ENCODE results near the gene XYLB.
A peak's percentile ranks its signal among the peaks of the same experiment; 100 is the strongest.

The XYLB gene

DNA sequence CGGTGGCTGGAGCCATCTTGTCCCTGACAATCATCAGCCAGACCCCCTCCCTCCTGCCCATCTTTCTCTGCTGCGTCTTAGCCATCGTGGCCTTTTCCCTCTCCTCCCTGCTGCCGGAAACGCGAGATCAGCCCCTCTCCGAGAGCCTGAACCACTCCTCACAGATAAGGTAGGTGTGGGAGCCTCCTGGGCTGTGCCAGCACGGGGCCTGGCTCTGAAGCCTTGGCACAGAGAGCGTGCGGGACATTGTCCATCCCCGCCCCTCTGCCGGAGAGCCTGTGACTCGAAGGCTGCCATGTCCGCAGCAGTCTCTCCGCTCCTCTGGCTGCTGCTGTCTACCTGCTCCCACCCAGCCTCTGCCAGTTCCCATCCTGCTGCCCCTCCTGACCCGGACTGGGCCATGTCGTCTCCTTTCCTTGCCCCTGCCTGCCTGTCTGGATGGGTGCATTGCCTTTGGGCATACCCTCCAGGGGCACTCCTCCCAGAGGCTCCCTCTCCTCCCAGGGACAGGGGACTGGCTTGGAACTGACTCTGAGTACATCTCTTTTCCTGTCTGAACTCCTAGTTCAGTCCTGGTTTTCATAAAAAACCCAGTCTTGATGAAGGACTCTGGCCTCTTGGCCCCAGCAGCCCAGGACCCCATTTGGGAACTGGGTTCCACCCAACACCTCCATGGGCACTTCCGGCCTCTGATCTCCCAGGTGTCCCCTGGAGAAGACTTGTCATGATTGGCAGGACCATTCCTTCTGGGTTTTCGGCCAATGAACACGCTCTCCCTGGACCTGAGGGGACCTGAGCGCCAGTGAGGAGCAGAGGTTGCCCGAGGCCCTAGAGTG lies 30.0 kb upstream of the XYLB start:
- peaks cover 0 to 9% (median 0%) of the 10 kb centered on the region in 3 experiments for H3K27me3 ChIP-seq (ENCODE audit: control insufficient read depth in 3 of 3, insufficient read depth in 3 of 3, low read depth in 1 of 3, low read length in 3 of 3)
- no peak overlapping the region for H3K18ac ChIP-seq (ENCODE audit: low read length)
- peak overlapping the region; percentile 54 for H2AFZ ChIP-seq (ENCODE audit: low read length)
- H2BK12ac ChIP-seq (ENCODE audit: low read length) = peak overlapping the region; percentile 14
- peak overlapping the region; percentile 33 for H2AK5ac ChIP-seq (ENCODE audit: low read depth, low read length)
- H2BK5ac ChIP-seq (ENCODE audit: low read length) = no peak overlapping the region
- DNase-seq (ENCODE audit: low spot score) = no peak
- no peak overlapping the region for H4K8ac ChIP-seq (ENCODE audit: low read depth, low read length)
- H3K4ac ChIP-seq (ENCODE audit: low read length) = no peak overlapping the region
- no peak overlapping the region for H3K4me2 ChIP-seq (ENCODE audit: insufficient read depth, low read length, poor library complexity, severe bottlenecking)
- no peak overlapping the region for H4K91ac ChIP-seq (ENCODE audit: low read depth, low read length, poor library complexity)
- H3K14ac ChIP-seq (ENCODE audit: low read length) = peak overlapping the region; percentile 2
- H2BK120ac ChIP-seq (ENCODE audit: low read depth, low read length) = no peak overlapping the region
- no peak overlapping the region for H2BK15ac ChIP-seq (ENCODE audit: low read length)
- H3K9ac ChIP-seq (ENCODE audit: low read depth, low read length, poor library complexity) = no peak overlapping the region
- no peak overlapping the region for H3K23ac ChIP-seq (ENCODE audit: low read depth, low read length, poor library complexity)
- no CpG with 5 or more reads among the region's 22 CpGs for WGBS, 2 donors (ENCODE audit: extremely low coverage in 2 of 2, insufficient read length in 2 of 2, insufficient replicate concordance in 1 of 2)
- no peak overlapping the region for H3K4me3 ChIP-seq (ENCODE audit: low read length in 2 of 2)
- H3K36me3 ChIP-seq (replicated peaks in 1 of 2; ENCODE audit: control insufficient read depth in 2 of 2, insufficient read depth in 2 of 2, low read length in 2 of 2) = no peaks in the 10 kb centered on the region
- peaks cover 4 to 5% of the 10 kb centered on the region in 2 donors for H3K4me1 ChIP-seq (ENCODE audit: control insufficient read depth in 2 of 2, insufficient read depth in 1 of 2, low read depth in 1 of 2, low read length in 2 of 2)
- H3K79me1 ChIP-seq (ENCODE audit: low read depth, low read length) = no peaks in the 10 kb centered on the region
- no peak overlapping the region for H3K27ac ChIP-seq (replicated peaks; ENCODE audit: low read length)
- no peaks in the 10 kb centered on the region for H3K9me3 ChIP-seq (replicated peaks in 1 of 2; ENCODE audit: control insufficient read depth in 2 of 2, insufficient read depth in 1 of 2, low read depth in 1 of 2, low read length in 2 of 2)

DNA sequence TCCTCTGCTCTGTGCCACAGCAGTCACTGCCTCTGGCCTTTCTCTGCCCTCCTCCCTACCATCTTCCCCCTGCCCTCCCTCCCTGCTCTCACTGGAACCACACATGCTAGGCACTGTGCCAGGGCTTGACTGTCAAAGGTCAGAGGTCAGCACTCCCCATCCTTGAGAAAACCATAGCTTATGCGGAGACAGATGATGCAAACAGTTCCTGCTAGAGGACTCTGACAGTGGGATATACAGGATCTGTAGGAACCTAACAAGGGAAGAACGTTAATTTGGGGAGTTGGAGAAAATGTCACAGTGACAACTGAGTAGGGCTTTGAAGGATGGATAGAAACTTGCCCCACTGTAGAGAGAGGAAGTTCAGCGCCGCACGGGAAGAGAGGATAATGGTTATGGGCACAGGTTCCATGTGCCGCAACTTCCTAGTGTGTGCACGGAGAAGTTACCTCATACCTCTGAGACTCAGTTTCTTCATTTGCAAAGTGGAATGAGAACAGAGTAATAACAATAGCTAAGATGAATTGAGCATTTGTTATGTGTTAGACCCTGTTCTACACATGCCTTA lies 29.3 kb upstream of the XYLB start:
- no CpG with 5 or more reads among the region's 7 CpGs for WGBS, 2 donors (ENCODE audit: extremely low coverage in 2 of 2, insufficient read length in 2 of 2, insufficient replicate concordance in 1 of 2)
- Histone ChIP-seq H3K18ac (ENCODE audit: low read length) (no peak overlapping the region), H3K36me3 (replicated peaks in 1 of 2; ENCODE audit: control insufficient read depth in 2 of 2, insufficient read depth in 2 of 2, low read length in 2 of 2) (no peaks in the 10 kb centered on the region), H3K4me2 (ENCODE audit: insufficient read depth, low read length, poor library complexity, severe bottlenecking) (no peak overlapping the region), H3K27me3 (ENCODE audit: control insufficient read depth in 3 of 3, insufficient read depth in 3 of 3, low read depth in 1 of 3, low read length in 3 of 3) (peaks cover 0 to 9% (median 0%) of the 10 kb centered on the region in 3 experiments), H2AK5ac (ENCODE audit: low read depth, low read length) (no peak overlapping the region), H3K4me3 (ENCODE audit: low read length in 2 of 2) (no peak overlapping the region), H4K91ac (ENCODE audit: low read depth, low read length, poor library complexity) (no peak overlapping the region), H3K4ac (ENCODE audit: low read length) (no peak overlapping the region), H3K14ac (ENCODE audit: low read length) (no peak overlapping the region), H3K4me1 (ENCODE audit: control insufficient read depth in 2 of 2, insufficient read depth in 1 of 2, low read depth in 1 of 2, low read length in 2 of 2) (peaks cover 4 to 5% of the 10 kb centered on the region in 2 donors), H2BK120ac (ENCODE audit: low read depth, low read length) (no peak overlapping the region), H3K79me1 (ENCODE audit: low read depth, low read length) (no peaks in the 10 kb centered on the region), H3K23ac (ENCODE audit: low read depth, low read length, poor library complexity) (no peak overlapping the region), H3K27ac (replicated peaks; ENCODE audit: low read length) (no peak overlapping the region), H2BK15ac (ENCODE audit: low read length) (no peak overlapping the region), H3K9me3 (replicated peaks in 1 of 2; ENCODE audit: control insufficient read depth in 2 of 2, insufficient read depth in 1 of 2, low read depth in 1 of 2, low read length in 2 of 2) (no peaks in the 10 kb centered on the region), H2BK12ac (ENCODE audit: low read length) (no peak overlapping the region), H2AFZ (ENCODE audit: low read length) (no peak overlapping the region), H4K8ac (ENCODE audit: low read depth, low read length) (no peak overlapping the region), H2BK5ac (ENCODE audit: low read length) (no peak overlapping the region), H3K9ac (ENCODE audit: low read depth, low read length, poor library complexity) (no peak overlapping the region)
- no peak for DNase-seq (ENCODE audit: low spot score)

DNA sequence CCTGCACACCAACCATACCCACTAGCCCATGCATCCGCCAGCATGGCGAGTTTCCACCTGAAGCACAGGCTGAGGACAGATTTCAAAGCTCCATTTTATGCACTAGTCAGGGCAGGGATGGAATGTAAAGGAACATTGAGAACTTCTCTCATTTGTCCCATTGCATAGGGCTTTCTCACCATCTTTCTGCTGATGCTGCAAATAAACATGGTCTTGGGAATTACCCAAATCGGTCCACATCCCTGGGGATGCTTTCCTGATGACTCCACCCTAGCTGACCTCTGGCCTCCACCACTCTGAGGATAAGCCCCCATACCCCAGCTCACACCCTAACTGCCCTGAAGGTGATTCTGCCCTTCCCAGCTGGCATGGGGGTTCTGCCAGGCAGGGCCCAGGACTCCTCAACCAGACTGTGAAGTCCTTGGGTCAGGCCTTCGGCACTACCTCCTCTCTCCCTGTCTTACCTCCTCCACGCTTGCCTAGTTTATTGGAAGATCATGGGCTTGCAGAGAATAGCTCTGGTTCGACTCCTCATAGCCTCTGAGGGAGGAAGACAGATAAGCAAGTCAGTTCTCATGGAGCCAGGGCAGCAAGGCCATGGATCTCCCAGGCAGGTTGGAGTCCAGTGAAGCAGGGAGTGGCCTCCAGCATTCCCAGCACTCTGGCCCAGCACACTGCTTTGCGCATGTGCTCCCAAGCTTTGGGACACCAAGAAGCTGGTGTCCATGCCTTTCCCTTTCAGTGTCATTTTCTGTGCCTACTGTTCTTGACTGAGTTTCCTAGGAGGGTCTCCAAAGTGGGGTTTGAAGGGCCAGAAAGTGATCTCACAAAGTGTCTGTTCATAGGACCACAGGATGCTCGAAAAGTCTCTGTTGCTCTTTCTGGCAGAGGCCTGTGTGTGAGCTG lies 27.6 kb upstream of the XYLB start:
- Histone ChIP-seq H3K27ac (replicated peaks; ENCODE audit: low read length) (no peak overlapping the region), H4K91ac (ENCODE audit: low read depth, low read length, poor library complexity) (no peak overlapping the region), H3K9me3 (replicated peaks in 1 of 2; ENCODE audit: control insufficient read depth in 2 of 2, insufficient read depth in 1 of 2, low read depth in 1 of 2, low read length in 2 of 2) (no peaks in the 10 kb centered on the region), H3K36me3 (replicated peaks in 1 of 2; ENCODE audit: control insufficient read depth in 2 of 2, insufficient read depth in 2 of 2, low read length in 2 of 2) (no peaks in the 10 kb centered on the region), H3K4me2 (ENCODE audit: insufficient read depth, low read length, poor library complexity, severe bottlenecking) (no peak overlapping the region), H2BK12ac (ENCODE audit: low read length) (no peak overlapping the region), H3K23ac (ENCODE audit: low read depth, low read length, poor library complexity) (no peak overlapping the region), H3K9ac (ENCODE audit: low read depth, low read length, poor library complexity) (no peak overlapping the region), H3K4me3 (ENCODE audit: low read length in 2 of 2) (no peak overlapping the region), H2AK5ac (ENCODE audit: low read depth, low read length) (no peak overlapping the region), H2BK15ac (ENCODE audit: low read length) (no peak overlapping the region), H2BK120ac (ENCODE audit: low read depth, low read length) (no peak overlapping the region), H3K4ac (ENCODE audit: low read length) (no peak overlapping the region), H3K27me3 (ENCODE audit: control insufficient read depth in 3 of 3, insufficient read depth in 3 of 3, low read depth in 1 of 3, low read length in 3 of 3) (peaks cover 0 to 14% (median 0%) of the 10 kb centered on the region in 3 experiments), H2BK5ac (ENCODE audit: low read length) (no peak overlapping the region), H3K4me1 (ENCODE audit: control insufficient read depth in 2 of 2, insufficient read depth in 1 of 2, low read depth in 1 of 2, low read length in 2 of 2) (peaks cover 4 to 5% of the 10 kb centered on the region in 2 donors), H2AFZ (ENCODE audit: low read length) (no peak overlapping the region), H3K14ac (ENCODE audit: low read length) (no peak overlapping the region), H3K79me1 (ENCODE audit: low read depth, low read length) (no peaks in the 10 kb centered on the region), H3K18ac (ENCODE audit: low read length) (no peak overlapping the region), H4K8ac (ENCODE audit: low read depth, low read length) (no peak overlapping the region)
- no peak for DNase-seq (ENCODE audit: low spot score)
- no CpG with 5 or more reads among the region's 8 CpGs for WGBS, 2 donors (ENCODE audit: extremely low coverage in 2 of 2, insufficient read length in 2 of 2, insufficient replicate concordance in 1 of 2)
